Left lung (tissue), 10 donors: Measurements from ENCODE around the gene NFATC1. TPM values are rescaled to one million over a fixed set of nuclear protein-coding genes. Genes with fewer than 3 reads are reported as not detected.

Experiments used
- ATAC-seq: fragments of 200-7000 bp; cut with Tn5 transposase; one replicate; pipeline ENCODE4 v1.9.1; 2020; ENCODE audit warnings: moderate library complexity
- DNase-seq, 4 donors: peaks; one replicate each; pipeline ENCODE4 v3.0.0-alpha.2; 2013 to 2020
- H3K27ac ChIP-seq, 2 donors: fragments of 200-600 bp; sonication (generic) in 1 of 2; one replicate each; pipeline versions ENCODE4 v1.5.0 to v1.8.0; 2020 to 2021
- H3K27me3 ChIP-seq, 2 donors: fragments of 200-600 bp; sonication (generic) in 1 of 2; one replicate each; pipeline versions ENCODE4 v1.5.0 to v1.8.0; 2020 to 2021
- H3K36me3 ChIP-seq, 2 donors: fragments of 200-600 bp; sonication (generic) in 1 of 2; one replicate each; pipeline versions ENCODE4 v1.5.0 to v1.8.0; 2020 to 2021
- H3K4me1 ChIP-seq, 2 donors: fragments of 200-600 bp; one replicate each; pipeline ENCODE4 v1.8.0; 2021
- H3K4me3 ChIP-seq, 2 donors: fragments of 200-600 bp; sonication (generic) in 1 of 2; one replicate each; pipeline versions ENCODE4 v1.5.0 to v1.8.0; 2020 to 2021; ENCODE audit warnings: mild to moderate bottlenecking in 1 of 2
- H3K9me3 ChIP-seq, 2 donors: fragments of 200-600 bp; sonication (generic) in 1 of 2; one replicate each; pipeline versions ENCODE4 v1.5.0 to v1.8.0; 2020 to 2021
- CTCF ChIP-seq, 2 donors: fragments of 200-600 bp; sonication (generic) in 1 of 2; IDR thresholded peaks; one replicate each; pipeline versions ENCODE4 v1.5.0 to v1.8.0; 2021; ENCODE audit warnings: antibody characterized with exemption in 2 of 2
- intact Hi-C, 2 donors: fragments of 100-400 bp; cut with DNase I; formaldehyde crosslinking; loops; one replicate each; pipeline versions ENCODE4 v1.11.2 to v1.14.2; 2022
- polyA plus RNA-seq, 6 donors: library from polyadenylated mRNA; unstranded; fragments of 120-200 nt; gene quantifications; one replicate each; pipeline ENCODE4 v1.2.1, GENCODE V29; 2013; ENCODE audit not compliant: insufficient read length in 6 of 6
- total RNA-seq, 2 donors: library from RNA; stranded (reverse); fragmentation: NEBNext Ultra II Directional; extraction: Animal tissue kit (Norgen Biotek cat#: 25700); gene quantifications; one replicate each; pipeline ENCODE4 v1.2.1, GENCODE V29; 2021
- donor health status: DM: no; HTN: yes; CAD: no.
- donor health status: DM: no; HTN: no; CAD: no.

NFATC1 gene
- total and polyA plus RNA-seq, 8 donors = 6.5 to 17.1 (median 8.0) TPM

DNA sequence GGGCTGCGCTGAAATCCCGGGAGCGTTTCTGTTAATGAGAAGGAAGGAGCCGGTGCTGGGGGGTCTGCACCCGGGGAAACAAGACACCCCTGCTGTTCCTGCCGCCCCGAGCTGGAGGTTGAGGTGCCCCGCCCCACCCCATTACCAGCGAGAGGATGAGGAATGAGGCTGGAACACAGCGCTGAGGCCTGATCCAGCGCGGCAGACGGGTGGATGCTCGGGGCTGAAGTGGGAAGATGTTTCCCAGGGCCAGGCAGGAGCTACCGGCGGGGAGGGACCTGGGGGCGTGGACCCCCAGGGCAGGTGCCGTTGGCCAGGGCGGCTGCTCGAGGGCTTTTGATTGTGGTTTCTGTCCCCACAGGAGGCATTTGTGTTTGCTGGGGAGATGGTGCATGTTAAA lies 149.5 kb downstream of the NFATC1 start:
- H3K27me3 ChIP-seq = peaks cover 0 to 40% of the 10 kb centered on the region in 2 donors
- ATAC-seq (no peak), DNase-seq (peak in 2 of 4 donors; percentile 29 to 66)
- no peak overlapping the region for H3K4me3 ChIP-seq
- TF ChIP-seq CTCF (IDR thresholded peaks at IDR 0.05) = no peak
- intact Hi-C loops = no loop called here
- H3K36me3 ChIP-seq = no peaks in the 10 kb centered on the region
- no peaks in the 10 kb centered on the region for H3K4me1 ChIP-seq
- H3K27ac ChIP-seq = no peak overlapping the region
- no peaks in the 10 kb centered on the region for H3K9me3 ChIP-seq

DNA sequence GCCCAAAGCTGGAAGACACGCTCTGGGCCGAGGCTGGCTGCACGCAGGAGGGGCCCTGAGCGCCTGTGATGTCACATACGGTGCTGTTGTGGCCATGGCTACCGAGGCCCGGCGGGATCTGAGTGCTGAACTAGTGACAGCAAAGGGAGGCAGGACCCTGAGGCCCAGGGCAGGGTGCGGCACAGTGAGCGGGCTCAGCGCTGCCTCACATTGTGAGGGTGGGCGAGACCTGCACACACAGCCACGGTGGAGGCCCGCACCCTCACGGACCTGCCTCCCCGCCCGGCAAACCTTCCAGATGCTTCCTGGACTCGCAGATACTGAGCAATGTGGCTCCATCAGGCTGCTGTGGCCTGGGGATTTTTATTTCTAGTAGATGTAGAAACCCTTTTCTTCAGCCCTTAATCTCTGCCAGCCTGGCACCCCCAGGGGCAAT lies 150.0 kb downstream of the NFATC1 start:
- no peak for TF ChIP-seq CTCF (IDR thresholded peaks at IDR 0.05)
- ATAC-seq = no peak
- no peaks in the 10 kb centered on the region for H3K9me3 ChIP-seq
- H3K27ac ChIP-seq = no peak overlapping the region
- H3K4me3 ChIP-seq = no peak overlapping the region
- peaks cover 0 to 40% of the 10 kb centered on the region in 2 donors for H3K27me3 ChIP-seq
- peak in 2 of 4 donors; percentile 27 to 76 for DNase-seq
- no peaks in the 10 kb centered on the region for H3K4me1 ChIP-seq
- H3K36me3 ChIP-seq = no peaks in the 10 kb centered on the region
- intact Hi-C loops = no loop called here

DNA sequence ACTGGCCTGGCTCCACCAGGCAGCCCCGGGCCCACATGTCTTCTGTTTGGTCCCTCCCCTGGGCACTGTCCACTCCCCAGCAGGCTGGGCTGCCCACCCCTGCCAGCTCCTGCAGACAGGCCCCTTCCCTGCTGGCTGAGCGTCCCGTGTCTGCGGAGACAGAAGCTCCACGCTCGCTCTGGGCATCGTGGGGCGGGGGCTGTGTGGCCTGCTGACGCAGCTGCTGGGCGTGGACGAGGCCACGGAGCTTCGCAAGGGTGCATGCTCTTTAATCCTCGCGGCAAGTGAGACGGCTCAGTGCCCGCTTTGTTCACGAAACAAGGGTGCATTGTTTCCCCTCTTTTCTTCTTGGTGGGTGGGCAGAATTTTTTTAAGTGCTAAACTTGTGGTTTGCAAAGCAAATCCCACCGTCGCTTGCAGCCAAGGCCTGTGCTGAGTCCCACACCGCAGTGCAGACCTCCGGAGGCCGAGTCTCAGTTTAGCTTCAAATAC lies 151.1 kb downstream of the NFATC1 start:
- intact Hi-C loops = no loop called here
- H3K4me1 ChIP-seq = no peaks in the 10 kb centered on the region
- peaks cover 0 to 40% of the 10 kb centered on the region in 2 donors for H3K27me3 ChIP-seq
- no peak for ATAC-seq
- no peaks in the 10 kb centered on the region for H3K36me3 ChIP-seq
- peak in 2 of 4 donors; percentile 23 to 67 for DNase-seq
- no peak overlapping the region for H3K27ac ChIP-seq
- no peaks in the 10 kb centered on the region for H3K9me3 ChIP-seq
- TF ChIP-seq CTCF (IDR thresholded peaks at IDR 0.05) = no peak
- no peak overlapping the region for H3K4me3 ChIP-seq

DNA sequence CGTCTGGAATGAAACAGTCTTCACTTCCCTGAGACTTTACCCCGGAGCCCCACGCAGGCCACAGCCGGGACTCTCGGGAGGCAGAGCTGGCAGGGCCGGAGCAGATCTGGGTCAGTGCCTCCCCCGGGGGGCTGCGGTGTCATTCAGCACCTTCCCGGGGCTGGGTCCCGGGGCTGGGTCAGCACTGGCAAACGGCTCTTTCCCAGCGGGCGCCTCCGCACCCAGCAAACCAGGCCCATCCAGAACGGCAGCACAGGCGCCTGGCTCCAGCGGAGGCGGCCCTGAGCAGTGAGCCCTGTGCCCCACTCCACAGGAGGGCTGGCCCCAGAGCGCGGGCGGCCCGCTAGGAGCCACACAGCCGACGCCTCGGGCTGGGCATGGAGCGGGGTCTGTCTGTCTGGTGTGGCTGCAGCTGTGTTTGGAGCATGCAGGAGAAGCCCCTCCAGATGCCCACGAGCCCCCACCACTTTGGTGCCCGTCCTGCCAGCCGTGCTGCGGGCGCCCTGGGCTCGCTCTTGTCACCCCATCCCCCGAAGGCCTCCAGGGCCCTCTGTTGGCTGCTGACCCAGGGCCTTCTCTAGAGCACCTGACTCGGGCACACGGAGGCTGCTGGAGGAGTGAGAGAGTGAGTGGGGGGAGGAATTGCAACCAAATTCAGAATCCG lies 151.8 kb downstream of the NFATC1 start:
- no peaks in the 10 kb centered on the region for H3K36me3 ChIP-seq
- H3K4me3 ChIP-seq = no peak overlapping the region
- ATAC-seq (no peak), DNase-seq (peak in 2 of 4 donors; percentile 28 to 69)
- H3K9me3 ChIP-seq = no peaks in the 10 kb centered on the region
- intact Hi-C loops = no loop called here
- H3K27ac ChIP-seq = no peak overlapping the region
- no peaks in the 10 kb centered on the region for H3K4me1 ChIP-seq
- peaks cover 0 to 40% of the 10 kb centered on the region in 2 donors for H3K27me3 ChIP-seq
- no peak for TF ChIP-seq CTCF (IDR thresholded peaks at IDR 0.05)

DNA sequence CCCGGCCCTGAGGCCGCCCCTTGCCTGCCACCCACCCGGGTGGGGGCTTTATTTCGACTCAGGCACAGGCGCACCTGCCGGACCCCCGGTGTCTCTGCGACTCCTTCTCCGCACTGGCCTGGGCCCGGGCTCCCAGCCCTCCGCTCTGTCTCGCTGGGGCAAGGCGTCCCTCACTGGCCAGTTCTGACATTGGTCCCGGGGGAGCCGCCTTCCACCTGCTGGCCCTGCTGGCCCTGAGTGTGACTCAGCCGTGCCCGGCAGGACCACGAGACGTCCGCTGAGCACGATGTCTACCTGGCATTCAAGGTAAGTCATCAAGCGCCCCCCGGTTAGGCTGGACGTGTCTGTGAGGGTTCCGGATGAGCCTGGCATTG lies 152.3 kb downstream of the NFATC1 start:
- intact Hi-C loops = no loop called here
- Histone ChIP-seq H3K4me1 (no peaks in the 10 kb centered on the region), H3K4me3 (no peak overlapping the region), H3K9me3 (no peaks in the 10 kb centered on the region), H3K27ac (no peak overlapping the region), H3K27me3 (peaks cover 0 to 40% of the 10 kb centered on the region in 2 donors), H3K36me3 (no peaks in the 10 kb centered on the region)
- peak in 2 of 4 donors; percentile 29 to 76 for DNase-seq
- TF ChIP-seq CTCF (IDR thresholded peaks at IDR 0.05) = no peak
- ATAC-seq = no peak
